Tibial nerve (tissue), 4 donors: ENCODE measurements around the gene GRID1. TPM values are rescaled to one million over a fixed set of nuclear protein-coding genes. Genes with fewer than 3 reads are reported as not detected.

Experiments
- DNase-seq, 2 donors: peaks; one replicate each; pipeline ENCODE4 v3.0.0-alpha.2; 2019; ENCODE audit warnings: low spot score in 2 of 2
- H3K27ac ChIP-seq, 4 donors: fragments of 200-600 bp; sonication (generic) in 3 of 4; one replicate each; pipeline ENCODE4 v1.5.1; 2017 to 2019; ENCODE audit warnings: mild to moderate bottlenecking in 1 of 4
- H3K27me3 ChIP-seq, 2 donors: fragments of 200-600 bp; sonication (generic) in 1 of 2; one replicate each; pipeline versions ENCODE4 v1.5.1 to v1.6.0; 2017 to 2019
- H3K36me3 ChIP-seq, 3 donors: fragments of 200-600 bp; sonication (generic); one replicate each; pipeline ENCODE4 v1.5.1; 2018 to 2019
- H3K4me1 ChIP-seq, 4 donors: fragments of 200-600 bp; sonication (generic) in 3 of 4; one replicate each; pipeline ENCODE4 v1.5.1; 2017 to 2019
- H3K4me3 ChIP-seq, 4 donors: fragments of 200-600 bp; sonication (generic) in 3 of 4; one replicate each; pipeline ENCODE4 v1.5.1; 2017 to 2019; ENCODE audit warnings: mild to moderate bottlenecking in 1 of 4, moderate library complexity in 1 of 4
- H3K9me3 ChIP-seq, 4 donors: fragments of 200-600 bp; sonication (generic) in 3 of 4; one replicate each; pipeline ENCODE4 v1.5.1; 2017 to 2019
- EP300 ChIP-seq, 2 donors: sonication (generic); formaldehyde crosslinking; IDR thresholded peaks; one replicate each; pipeline ENCODE4 v1.6.1; 2017; ENCODE audit warnings: antibody characterized with exemption in 2 of 2, mild to moderate bottlenecking in 1 of 2
- POLR2A ChIP-seq, 2 donors: fragments of 450-650 bp; IDR thresholded peaks; one replicate each; pipeline ENCODE4 v1.6.1; 2017; ENCODE audit warnings: antibody characterized with exemption in 2 of 2, mild to moderate bottlenecking in 2 of 2, moderate library complexity in 2 of 2
- WGBS, 2 donors: methylation state at CpG; one replicate each; pipeline ENCODE4 v1.1.5; 2018; 5-methylcytosine and 5-hydroxymethylcytosine counted together
- total RNA-seq, 4 donors: library from RNA; depleted of rRNA; stranded (reverse); fragments of >200 nt; gene quantifications; one replicate each; pipeline ENCODE4 v1.1.0, GENCODE V29; 2016
- TF ChIP-seq, protein P1 (sequence below), 5 experiments: fragments of 200-600 bp in 3 of 5; fragments of 450-650 bp in 2 of 5; sonication (generic) in 3 of 5; IDR thresholded peaks; one replicate each; pipeline ENCODE4 v1.5.1; 2016 to 2019; ENCODE audit warnings: antibody characterized with exemption in 5 of 5, mild to moderate bottlenecking in 3 of 5, moderate library complexity in 2 of 5

GRID1 gene
- total RNA-seq, 4 donors from 2014 or later, result 7.7 to 16.3 (median 10.5) TPM

DNA sequence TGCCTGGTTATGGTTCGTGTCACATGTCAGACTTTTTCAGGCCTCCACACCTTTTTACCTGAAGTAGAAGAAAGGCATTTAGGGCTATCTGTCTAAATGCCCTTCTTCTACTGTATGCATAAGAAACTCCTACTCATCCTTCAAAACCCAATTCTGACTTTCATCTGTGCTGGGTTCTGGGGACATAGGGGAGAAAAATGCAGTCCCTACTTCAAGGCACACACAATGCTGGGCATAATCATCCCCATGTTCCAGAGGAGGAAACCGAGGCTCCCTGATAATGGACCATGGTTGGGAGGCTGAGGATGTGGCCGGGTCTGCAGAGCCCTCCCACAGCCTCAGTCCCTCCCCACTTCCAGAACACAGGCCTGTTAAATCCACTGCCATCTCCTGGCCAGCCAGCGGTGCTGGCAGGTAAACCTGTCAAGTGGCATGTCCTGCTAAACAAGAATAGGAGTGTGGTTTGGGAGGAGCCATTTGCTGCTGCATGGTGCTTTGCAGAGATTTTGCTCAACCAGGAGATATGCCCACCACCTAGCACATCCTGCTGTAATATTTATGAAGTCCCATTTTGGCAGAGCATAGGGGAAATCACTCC, 32.0 kb downstream of the GRID1 start:
- DNase-seq, result no peak
- WGBS, 2 donors, result 57 to 63% methylated on average over 4 of the region's 4 CpGs
- Histone ChIP-seq H3K36me3 (no peaks in the 10 kb centered on the region), H3K4me3 (no peak overlapping the region), H3K27me3 (no peaks in the 10 kb centered on the region), H3K9me3 (no peaks in the 10 kb centered on the region), H3K4me1 (no peaks in the 10 kb centered on the region), H3K27ac (no peak overlapping the region)
- TF ChIP-seq EP300 (IDR thresholded peaks at IDR 0.05) (no peak), POLR2A (IDR thresholded peaks at IDR 0.05) (no peak)
- TF ChIP-seq, protein P1, sequence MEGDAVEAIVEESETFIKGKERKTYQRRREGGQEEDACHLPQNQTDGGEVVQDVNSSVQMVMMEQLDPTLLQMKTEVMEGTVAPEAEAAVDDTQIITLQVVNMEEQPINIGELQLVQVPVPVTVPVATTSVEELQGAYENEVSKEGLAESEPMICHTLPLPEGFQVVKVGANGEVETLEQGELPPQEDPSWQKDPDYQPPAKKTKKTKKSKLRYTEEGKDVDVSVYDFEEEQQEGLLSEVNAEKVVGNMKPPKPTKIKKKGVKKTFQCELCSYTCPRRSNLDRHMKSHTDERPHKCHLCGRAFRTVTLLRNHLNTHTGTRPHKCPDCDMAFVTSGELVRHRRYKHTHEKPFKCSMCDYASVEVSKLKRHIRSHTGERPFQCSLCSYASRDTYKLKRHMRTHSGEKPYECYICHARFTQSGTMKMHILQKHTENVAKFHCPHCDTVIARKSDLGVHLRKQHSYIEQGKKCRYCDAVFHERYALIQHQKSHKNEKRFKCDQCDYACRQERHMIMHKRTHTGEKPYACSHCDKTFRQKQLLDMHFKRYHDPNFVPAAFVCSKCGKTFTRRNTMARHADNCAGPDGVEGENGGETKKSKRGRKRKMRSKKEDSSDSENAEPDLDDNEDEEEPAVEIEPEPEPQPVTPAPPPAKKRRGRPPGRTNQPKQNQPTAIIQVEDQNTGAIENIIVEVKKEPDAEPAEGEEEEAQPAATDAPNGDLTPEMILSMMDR (IDR thresholded peaks at IDR 0.05), result no peak

DNA sequence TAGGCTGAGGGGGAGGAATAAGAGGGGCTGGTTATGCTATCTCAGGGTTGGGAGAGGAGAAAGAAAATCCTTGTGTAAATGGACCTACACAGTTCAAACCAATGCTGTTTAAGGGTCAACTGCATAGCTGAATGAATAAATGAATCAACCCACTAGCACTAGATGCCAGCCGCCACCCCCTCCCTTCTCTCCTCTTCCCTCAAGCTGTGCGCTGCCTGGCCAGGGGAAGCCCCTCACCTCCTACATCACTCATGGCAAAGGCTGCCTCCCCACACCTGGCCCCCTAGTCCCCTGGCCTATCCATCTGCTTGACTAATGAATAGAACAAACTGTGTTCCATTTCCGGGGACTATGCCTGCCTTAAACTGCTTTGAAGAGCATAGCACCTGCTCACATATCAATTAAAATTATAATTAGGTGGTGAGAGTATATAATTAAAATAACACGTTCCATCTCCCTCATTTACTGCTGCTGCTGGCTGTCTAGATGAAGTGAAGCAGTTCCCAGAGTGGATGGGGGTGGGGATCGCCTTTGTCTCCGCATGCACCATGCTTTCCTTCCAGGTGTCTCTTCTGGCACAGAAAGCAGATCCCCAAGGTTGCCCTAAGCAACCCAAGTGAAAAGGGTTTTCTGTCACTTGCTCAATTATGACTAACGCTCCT, 32.6 kb downstream of the GRID1 start:
- 65 to 68% methylated on average over 7 of the region's 7 CpGs for whole genome bisulfite sequencing, 2 donors
- H3K27ac ChIP-seq, result no peak overlapping the region

DNA sequence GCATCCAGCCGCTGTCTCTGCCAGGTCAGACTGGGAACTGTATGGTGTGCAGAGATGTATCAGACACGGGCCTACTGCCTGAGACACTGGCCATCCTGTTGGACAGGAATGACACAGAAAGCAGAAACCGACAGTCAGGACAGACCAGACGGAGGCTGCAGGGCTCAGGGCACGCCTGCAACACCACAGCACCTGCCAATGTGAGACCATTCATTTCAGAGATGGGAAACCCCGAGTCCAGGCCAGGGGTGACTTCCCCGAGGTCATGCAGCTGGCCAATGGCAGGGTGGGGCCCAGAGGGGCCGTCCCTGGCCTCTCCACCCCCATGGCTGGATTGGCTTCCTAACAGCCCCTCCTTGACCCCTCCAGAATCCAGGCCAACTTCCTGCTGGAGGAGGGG, 34.7 kb downstream of the GRID1 start:
- Histone ChIP-seq H3K4me3 (no peak overlapping the region), H3K27ac (no peak overlapping the region), H3K36me3 (no peaks in the 10 kb centered on the region), H3K27me3 (no peaks in the 10 kb centered on the region), H3K9me3 (no peaks in the 10 kb centered on the region), H3K4me1 (no peaks in the 10 kb centered on the region)
- DNase-seq, result no peak
- TF ChIP-seq POLR2A (IDR thresholded peaks at IDR 0.05) (no peak), EP300 (IDR thresholded peaks at IDR 0.05) (no peak)
- TF ChIP-seq, protein P1 (IDR thresholded peaks at IDR 0.05), result no peak
- 61 to 63% methylated on average over 6 to 7 of the region's 8 CpGs for whole genome bisulfite sequencing, 2 donors

More for the DNA sequence above, 32.6 kb downstream of the GRID1 start:
- DNase-seq, result no peak
- no peak overlapping the region for H3K4me3 ChIP-seq
- TF ChIP-seq, protein P1 (IDR thresholded peaks at IDR 0.05), result no peak
- TF ChIP-seq POLR2A (IDR thresholded peaks at IDR 0.05) (no peak), EP300 (IDR thresholded peaks at IDR 0.05) (no peak)
- H3K27me3 ChIP-seq, result no peaks in the 10 kb centered on the region
- H3K4me1 ChIP-seq, result no peaks in the 10 kb centered on the region
- no peaks in the 10 kb centered on the region for H3K9me3 ChIP-seq
- no peaks in the 10 kb centered on the region for H3K36me3 ChIP-seq

DNA sequence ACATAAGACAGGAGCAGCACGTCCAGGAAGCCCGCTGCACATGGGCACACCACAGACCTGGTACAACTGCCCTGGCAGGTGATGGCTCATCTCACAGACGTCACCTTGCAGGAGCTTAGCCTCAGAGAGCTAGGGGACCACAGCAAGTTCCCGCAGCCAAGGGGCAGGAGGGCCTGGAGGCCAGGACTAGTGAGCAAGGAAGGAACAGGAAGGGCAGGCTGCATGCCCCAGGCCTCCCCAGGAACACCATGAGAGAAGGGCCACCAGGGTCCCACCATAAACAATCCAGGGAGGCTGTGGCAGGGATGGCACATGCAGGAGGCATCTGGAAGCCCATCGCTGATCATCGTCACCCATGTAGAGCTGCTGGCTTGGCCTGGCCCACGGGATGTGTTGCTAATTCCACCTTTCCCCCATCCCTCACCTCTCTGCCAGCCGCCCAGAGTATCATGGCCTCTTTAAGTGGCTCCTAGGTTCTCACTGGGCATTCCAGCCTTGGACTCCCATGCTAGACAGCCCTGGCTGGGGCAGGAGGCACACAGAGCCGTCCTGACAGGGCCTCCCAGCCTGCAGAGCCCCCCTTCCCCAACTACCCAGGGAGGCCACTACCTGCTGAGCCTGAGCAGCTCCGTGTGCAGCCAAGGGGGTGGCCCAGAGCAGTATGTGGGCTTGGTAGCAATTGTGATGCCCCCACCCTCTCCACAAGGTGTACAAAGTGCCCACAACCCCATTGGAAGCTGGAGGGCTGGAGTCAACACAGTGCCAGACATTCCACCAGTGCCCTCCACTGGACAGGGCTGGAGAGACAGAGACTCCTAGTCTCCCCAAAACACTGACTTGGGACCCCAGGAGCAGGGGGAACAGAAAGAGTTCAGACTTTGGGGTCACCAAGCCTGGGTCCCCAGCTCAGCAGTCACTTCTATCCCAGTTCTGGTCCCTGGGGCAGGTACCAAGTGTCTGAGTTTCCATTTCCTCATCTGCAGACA, 35.5 kb downstream of the GRID1 start:
- Histone ChIP-seq H3K36me3 (no peaks in the 10 kb centered on the region), H3K4me3 (no peak overlapping the region), H3K27me3 (no peaks in the 10 kb centered on the region), H3K4me1 (no peaks in the 10 kb centered on the region), H3K27ac (no peak overlapping the region), H3K9me3 (no peaks in the 10 kb centered on the region)
- no peak for DNase-seq
- 81 to 98% methylated on average over 8 to 10 of the region's 10 CpGs for WGBS, 2 donors
- TF ChIP-seq EP300 (IDR thresholded peaks at IDR 0.05), result no peak
- TF ChIP-seq, protein P1 (IDR thresholded peaks at IDR 0.05), result no peak
- TF ChIP-seq POLR2A (IDR thresholded peaks at IDR 0.05), result no peak
